ENCODE data around the gene DEGS1. TPM values are rescaled to one million over a fixed set of nuclear protein-coding genes. Genes with fewer than 3 reads are reported as not detected.

DEGS1 gene
- total and polyA plus RNA-seq, 7 experiments from 2014 or later: 35.4 to 86.0 (median 42.1) TPM

- peak in 7 of 9 donors; percentile 56 to 80 (median 76) for DNase-seq
- ChIA-PET POLR2A (interaction anchor here (0.6 to 3.2 kb wide), 8 partner anchors 14 to 288 kb away, joined by 3 to 28 read pairs (median 5); partner anchors contain the start of genes DEGS1 and WDR26), CTCF (interaction anchor here (0.6 to 1.7 kb wide), 10 partner anchors 10 to 450 kb away, joined by 3 to 5 read pairs (median 3); partner anchors contain the start of gene DEGS1)
- H3K4me3 ChIP-seq (ENCODE audit: low read length): no peak overlapping the region
- peaks cover 33 to 38% (median 36%) of the 10 kb centered on the region in 7 donors for H3K4me1 Mint-ChIP-seq
- H3K4me1 ChIP-seq (ENCODE audit: control insufficient read depth in 2 of 2, insufficient read depth in 2 of 2, low read length in 2 of 2): peaks cover 17 to 29% of the 10 kb centered on the region in 2 donors
- H3K36me3 Mint-ChIP-seq: peaks cover 0 to 14% (median 0%) of the 10 kb centered on the region in 5 donors
- no peaks in the 10 kb centered on the region for H3K27me3 ChIP-seq (ENCODE audit: control insufficient read depth in 2 of 2, insufficient read depth in 2 of 2, low read length in 2 of 2)
- H3K36me3 ChIP-seq (ENCODE audit: control insufficient read depth in 2 of 3, insufficient read depth in 3 of 3, low read length in 3 of 3): no peaks in the 10 kb centered on the region
- no peak overlapping the region for H3K27ac ChIP-seq (ENCODE audit: low read depth, low read length)
- ATAC-seq: peak; percentile 93
- H3K4me3 Mint-ChIP-seq: peak overlapping the region; percentile 59 to 80 (median 70)
- peak overlapping the region; percentile 43 to 85 (median 77) for H3K27ac Mint-ChIP-seq
- H3K9me3 ChIP-seq (ENCODE audit: control insufficient read depth in 2 of 3, low read length in 3 of 3): no peaks in the 10 kb centered on the region
- intact Hi-C loops (cut with micrococcal nuclease): loop anchor here (1.0 kb wide), 1 partner anchor 13 kb away; no protein-coding TSS in a partner anchor
- H3K27me3 Mint-ChIP-seq: peaks cover 0 to 11% (median 0%) of the 10 kb centered on the region in 5 donors
- H3K9me3 Mint-ChIP-seq: peaks cover 0 to 2% (median 0%) of the 10 kb centered on the region in 11 donors
Observed at GRCh38 chr1:224168859-224169380, 14.1 kb upstream of the DEGS1 start.

- ChIA-PET POLR2A (interaction anchor here (0.6 to 3.2 kb wide), 8 partner anchors 10 to 287 kb away, joined by 3 to 28 read pairs (median 4); partner anchors contain the start of genes DEGS1, NVL and WDR26), CTCF (interaction anchor here (0.7 to 1.7 kb wide), 10 partner anchors 8 to 451 kb away, joined by 3 to 5 read pairs (median 4); partner anchors contain the start of gene DEGS1)
- H3K27ac ChIP-seq (ENCODE audit: low read depth, low read length): no peak overlapping the region
- no peaks in the 10 kb centered on the region for H3K27me3 ChIP-seq (ENCODE audit: control insufficient read depth in 2 of 2, insufficient read depth in 2 of 2, low read length in 2 of 2)
- H3K9me3 ChIP-seq (ENCODE audit: control insufficient read depth in 2 of 3, low read length in 3 of 3): no peaks in the 10 kb centered on the region
- Mint-ChIP-seq H3K9me3 (peaks cover 0 to 2% (median 0%) of the 10 kb centered on the region in 11 donors), H3K36me3 (peaks cover 0 to 14% (median 0%) of the 10 kb centered on the region in 5 donors), H3K4me1 (peaks cover 33 to 38% (median 35%) of the 10 kb centered on the region in 7 donors), H3K4me3 (peak overlapping the region in 8 of 10 donors; percentile 47 to 80 (median 72)), H3K27ac (peak overlapping the region in 6 of 9 donors; percentile 2 to 77 (median 36)), H3K27me3 (peaks cover 0 to 15% (median 0%) of the 10 kb centered on the region in 5 donors)
- H3K36me3 ChIP-seq (ENCODE audit: control insufficient read depth in 2 of 3, insufficient read depth in 3 of 3, low read length in 3 of 3): no peaks in the 10 kb centered on the region
- ATAC-seq (no peak), DNase-seq (no peak)
- H3K4me3 ChIP-seq (ENCODE audit: low read length): no peak overlapping the region
- intact Hi-C loops (cut with micrococcal nuclease): loop anchor here (1.0 to 2.0 kb wide), 3 partner anchors 13 to 164 kb away; partner anchors contain the start of gene FBXO28 (in 1 of the 2)
- H3K4me1 ChIP-seq (ENCODE audit: control insufficient read depth in 2 of 2, insufficient read depth in 2 of 2, low read length in 2 of 2): peaks cover 17 to 29% of the 10 kb centered on the region in 2 donors
Observed at GRCh38 chr1:224169718-224170270, 13.2 kb upstream of the DEGS1 start.

GRCh38 chr1:224170343-224170742 is 12.7 kb upstream of the DEGS1 start:
- H3K36me3 Mint-ChIP-seq: peaks cover 0 to 14% (median 0%) of the 10 kb centered on the region in 5 donors
- Histone ChIP-seq H3K4me3 (ENCODE audit: low read length) (no peak overlapping the region), H3K27ac (ENCODE audit: low read depth, low read length) (no peak overlapping the region), H3K4me1 (ENCODE audit: control insufficient read depth in 2 of 2, insufficient read depth in 2 of 2, low read length in 2 of 2) (peaks cover 17 to 29% of the 10 kb centered on the region in 2 donors), H3K9me3 (ENCODE audit: control insufficient read depth in 2 of 3, low read length in 3 of 3) (no peaks in the 10 kb centered on the region), H3K36me3 (ENCODE audit: control insufficient read depth in 2 of 3, insufficient read depth in 3 of 3, low read length in 3 of 3) (no peaks in the 10 kb centered on the region), H3K27me3 (ENCODE audit: control insufficient read depth in 2 of 2, insufficient read depth in 2 of 2, low read length in 2 of 2) (no peaks in the 10 kb centered on the region)
- intact Hi-C loops (cut with micrococcal nuclease): loop anchor here (1.0 to 2.0 kb wide), 2 partner anchors 56 to 163 kb away; partner anchors contain the start of gene FBXO28 (in 1 of the 2)
- ATAC-seq: no peak
- CTCF ChIA-PET: interaction anchor here (0.7 to 1.7 kb wide), 7 partner anchors 8 to 163 kb away, joined by 3 to 5 read pairs (median 4); partner anchors contain the start of gene DEGS1
- H3K27me3 Mint-ChIP-seq: peaks cover 0 to 19% (median 0%) of the 10 kb centered on the region in 5 donors
- no peak for DNase-seq
- peaks cover 33 to 39% (median 35%) of the 10 kb centered on the region in 7 donors for H3K4me1 Mint-ChIP-seq
- peak overlapping the region; percentile 3 to 81 (median 38) for H3K27ac Mint-ChIP-seq
- peak overlapping the region; percentile 35 to 80 (median 64) for H3K4me3 Mint-ChIP-seq
- POLR2A ChIA-PET: interaction anchor here (0.6 to 3.2 kb wide), 4 partner anchors 9 to 160 kb away, joined by 3 to 28 read pairs (median 4); partner anchors contain the start of genes DEGS1 and NVL
- H3K9me3 Mint-ChIP-seq: peaks cover 0 to 2% (median 0%) of the 10 kb centered on the region in 11 donors

- Histone ChIP-seq H3K27me3 (ENCODE audit: control insufficient read depth in 2 of 2, insufficient read depth in 2 of 2, low read length in 2 of 2) (no peaks in the 10 kb centered on the region), H3K4me3 (ENCODE audit: low read length) (no peak overlapping the region), H3K36me3 (ENCODE audit: control insufficient read depth in 2 of 3, insufficient read depth in 3 of 3, low read length in 3 of 3) (no peaks in the 10 kb centered on the region), H3K9me3 (ENCODE audit: control insufficient read depth in 2 of 3, low read length in 3 of 3) (no peaks in the 10 kb centered on the region), H3K27ac (ENCODE audit: low read depth, low read length) (no peak overlapping the region), H3K4me1 (ENCODE audit: control insufficient read depth in 2 of 2, insufficient read depth in 2 of 2, low read length in 2 of 2) (peaks cover 17 to 29% of the 10 kb centered on the region in 2 donors)
- intact Hi-C loops (cut with micrococcal nuclease): loop anchor here (1.0 to 2.0 kb wide), 2 partner anchors 56 to 162 kb away; partner anchors contain the start of gene FBXO28 (in 1 of the 2)
- DNase-seq (peak in 7 of 9 donors; percentile 41 to 66 (median 61)), ATAC-seq (peak; percentile 69)
- Mint-ChIP-seq H3K27ac (peak overlapping the region in 8 of 9 donors; percentile 3 to 81 (median 36)), H3K4me3 (peak overlapping the region; percentile 35 to 80 (median 64)), H3K27me3 (peaks cover 0 to 23% (median 0%) of the 10 kb centered on the region in 5 donors), H3K9me3 (peaks cover 0 to 2% (median 0%) of the 10 kb centered on the region in 11 donors), H3K4me1 (peaks cover 35 to 44% (median 41%) of the 10 kb centered on the region in 7 donors), H3K36me3 (peaks cover 0 to 14% (median 0%) of the 10 kb centered on the region in 5 donors)
- POLR2A ChIA-PET: interaction anchor here (0.6 to 3.2 kb wide), 4 partner anchors 8 to 159 kb away, joined by 3 to 28 read pairs (median 4); partner anchors contain the start of genes DEGS1 and NVL
- CTCF ChIA-PET: interaction anchor here (0.7 to 1.0 kb wide), 3 partner anchors 9 to 44 kb away, joined by 3 to 5 read pairs (median 4); partner anchors contain the start of gene DEGS1
Observed at GRCh38 chr1:224170748-224171478, 12.1 kb upstream of the DEGS1 start.

GRCh38 chr1:224172229-224172628 is 10.8 kb upstream of the DEGS1 start:
- POLR2A ChIA-PET: interaction anchor here (0.6 to 1.2 kb wide), 3 partner anchors 14 to 20 kb away, joined by 3 to 4 read pairs (median 3); no protein-coding TSS in a partner anchor
- Mint-ChIP-seq H3K36me3 (peaks cover 0 to 14% (median 0%) of the 10 kb centered on the region in 5 donors), H3K27me3 (peaks cover 0 to 23% (median 0%) of the 10 kb centered on the region in 5 donors), H3K9me3 (peaks cover 0 to 2% (median 0%) of the 10 kb centered on the region in 11 donors), H3K4me3 (no peak overlapping the region), H3K27ac (no peak overlapping the region), H3K4me1 (peaks cover 32 to 46% (median 41%) of the 10 kb centered on the region in 7 donors)
- Histone ChIP-seq H3K9me3 (ENCODE audit: control insufficient read depth in 2 of 3, low read length in 3 of 3) (no peaks in the 10 kb centered on the region), H3K4me1 (ENCODE audit: control insufficient read depth in 2 of 2, insufficient read depth in 2 of 2, low read length in 2 of 2) (peaks cover 17 to 29% of the 10 kb centered on the region in 2 donors), H3K27ac (ENCODE audit: low read depth, low read length) (no peak overlapping the region), H3K27me3 (ENCODE audit: control insufficient read depth in 2 of 2, insufficient read depth in 2 of 2, low read length in 2 of 2) (no peaks in the 10 kb centered on the region), H3K36me3 (ENCODE audit: control insufficient read depth in 2 of 3, insufficient read depth in 3 of 3, low read length in 3 of 3) (no peaks in the 10 kb centered on the region), H3K4me3 (ENCODE audit: low read length) (no peak overlapping the region)
- DNase-seq (no peak), ATAC-seq (no peak)
- CTCF ChIA-PET: no interaction called here
- intact Hi-C loops (cut with micrococcal nuclease): no loop called here
